Astrocyte of the cerebellum (primary cell): Measurements from ENCODE around the gene SLC9A8.

Source experiments
- DNase-seq: peaks from one replicate; pipeline ENCODE4 v3.0.0-alpha.2; 2011; ENCODE audit warnings: low read depth
- H3K4me3 ChIP-seq: 2 replicates; pipeline ENCODE4 v1.5.1; 2011; ENCODE audit warnings: mild to moderate bottlenecking, low read depth, low read length, moderate library complexity
- in situ Hi-C: cut with HindIII; loops from 2 replicates; pipeline ENCODE4 v1.10.0; 2017; ENCODE audit warnings: low sequenced_read_pairs
- TF ChIP-seq, protein P1 (sequence below): IDR thresholded peaks from 2 replicates; pipeline ENCODE4 v1.5.1; 2012; ENCODE audit warnings: low read length, low read depth, moderate library complexity, mild to moderate bottlenecking; ENCODE audit errors: missing control alignments

Gene SLC9A8

DNA sequence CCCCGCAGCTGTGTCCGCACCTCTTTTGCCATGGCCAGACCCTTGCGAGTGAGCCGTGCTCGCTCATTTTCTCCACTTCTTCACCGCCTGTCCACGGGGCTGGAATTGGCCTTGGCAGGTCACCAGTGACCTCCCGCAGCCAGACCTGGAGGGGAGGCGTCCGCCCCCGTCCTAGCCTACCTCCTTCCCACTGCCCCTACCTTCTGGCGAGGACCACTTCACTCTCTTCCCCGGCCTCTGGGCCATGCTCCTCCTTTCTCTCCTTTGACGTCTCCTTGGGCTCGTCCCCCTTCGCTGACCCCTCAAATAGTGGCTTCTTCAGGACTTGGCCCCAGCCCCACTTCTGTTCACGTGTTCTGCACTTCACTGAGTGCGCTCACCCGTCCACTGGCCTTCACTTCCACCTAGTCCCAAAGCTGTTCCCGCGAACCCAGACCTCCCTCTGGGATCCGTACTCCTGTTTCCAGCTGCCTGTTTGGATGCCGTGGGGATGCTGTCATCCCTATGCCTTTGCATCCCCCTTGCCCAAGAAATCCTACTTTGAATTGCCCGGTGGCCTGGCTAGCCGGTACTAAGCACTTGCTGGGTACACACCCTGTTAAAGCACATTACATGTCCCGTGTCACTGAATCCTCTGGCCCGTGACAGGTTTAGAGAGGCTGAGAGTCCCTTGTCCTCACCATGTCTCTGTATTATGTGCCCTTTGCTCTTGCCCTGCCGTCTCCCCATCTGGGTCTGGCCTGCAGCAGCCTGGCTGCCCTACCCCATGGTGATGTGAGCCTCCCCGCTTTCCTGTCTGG is 69.7 kb downstream of the SLC9A8 start:
- H3K4me3 ChIP-seq = no peak overlapping the region
- in situ Hi-C loops = loop anchor here (5.0 kb wide), 1 partner anchor 35 kb away; no protein-coding TSS in a partner anchor
- no peak for DNase-seq
- TF ChIP-seq, protein P1, sequence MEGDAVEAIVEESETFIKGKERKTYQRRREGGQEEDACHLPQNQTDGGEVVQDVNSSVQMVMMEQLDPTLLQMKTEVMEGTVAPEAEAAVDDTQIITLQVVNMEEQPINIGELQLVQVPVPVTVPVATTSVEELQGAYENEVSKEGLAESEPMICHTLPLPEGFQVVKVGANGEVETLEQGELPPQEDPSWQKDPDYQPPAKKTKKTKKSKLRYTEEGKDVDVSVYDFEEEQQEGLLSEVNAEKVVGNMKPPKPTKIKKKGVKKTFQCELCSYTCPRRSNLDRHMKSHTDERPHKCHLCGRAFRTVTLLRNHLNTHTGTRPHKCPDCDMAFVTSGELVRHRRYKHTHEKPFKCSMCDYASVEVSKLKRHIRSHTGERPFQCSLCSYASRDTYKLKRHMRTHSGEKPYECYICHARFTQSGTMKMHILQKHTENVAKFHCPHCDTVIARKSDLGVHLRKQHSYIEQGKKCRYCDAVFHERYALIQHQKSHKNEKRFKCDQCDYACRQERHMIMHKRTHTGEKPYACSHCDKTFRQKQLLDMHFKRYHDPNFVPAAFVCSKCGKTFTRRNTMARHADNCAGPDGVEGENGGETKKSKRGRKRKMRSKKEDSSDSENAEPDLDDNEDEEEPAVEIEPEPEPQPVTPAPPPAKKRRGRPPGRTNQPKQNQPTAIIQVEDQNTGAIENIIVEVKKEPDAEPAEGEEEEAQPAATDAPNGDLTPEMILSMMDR = no peak

DNA sequence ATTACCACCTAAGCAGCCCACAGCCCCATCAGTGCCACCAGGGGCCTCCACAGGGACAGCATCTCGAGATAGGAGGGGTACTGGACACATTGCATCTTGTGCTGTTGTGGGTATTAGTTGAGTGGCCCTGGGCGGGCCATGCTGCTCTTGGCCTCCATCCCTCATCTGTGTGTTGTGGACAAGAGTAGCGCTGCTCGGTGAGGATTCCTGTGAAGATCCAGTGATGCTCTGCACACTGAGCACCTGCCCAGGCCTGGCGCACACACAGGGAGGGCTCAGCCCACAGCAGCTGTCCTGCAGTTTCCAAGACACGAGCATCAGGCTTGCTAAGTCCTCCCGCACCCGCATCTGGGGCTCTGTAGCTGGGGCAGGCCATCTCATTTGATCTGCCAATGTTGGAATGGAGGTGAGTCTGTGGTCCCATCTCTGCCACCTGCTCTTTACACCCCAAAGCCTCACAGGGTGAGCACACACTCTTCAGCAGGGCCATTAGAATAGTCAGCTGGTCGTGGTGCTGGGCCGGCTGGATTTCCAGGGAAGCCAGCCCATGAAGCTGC is 70.7 kb downstream of the SLC9A8 start:
- TF ChIP-seq, protein P1 = no peak
- DNase-seq = no peak
- in situ Hi-C loops = loop anchor here (5.0 kb wide), 1 partner anchor 36 kb away; no protein-coding TSS in a partner anchor
- no peak overlapping the region for H3K4me3 ChIP-seq

DNA sequence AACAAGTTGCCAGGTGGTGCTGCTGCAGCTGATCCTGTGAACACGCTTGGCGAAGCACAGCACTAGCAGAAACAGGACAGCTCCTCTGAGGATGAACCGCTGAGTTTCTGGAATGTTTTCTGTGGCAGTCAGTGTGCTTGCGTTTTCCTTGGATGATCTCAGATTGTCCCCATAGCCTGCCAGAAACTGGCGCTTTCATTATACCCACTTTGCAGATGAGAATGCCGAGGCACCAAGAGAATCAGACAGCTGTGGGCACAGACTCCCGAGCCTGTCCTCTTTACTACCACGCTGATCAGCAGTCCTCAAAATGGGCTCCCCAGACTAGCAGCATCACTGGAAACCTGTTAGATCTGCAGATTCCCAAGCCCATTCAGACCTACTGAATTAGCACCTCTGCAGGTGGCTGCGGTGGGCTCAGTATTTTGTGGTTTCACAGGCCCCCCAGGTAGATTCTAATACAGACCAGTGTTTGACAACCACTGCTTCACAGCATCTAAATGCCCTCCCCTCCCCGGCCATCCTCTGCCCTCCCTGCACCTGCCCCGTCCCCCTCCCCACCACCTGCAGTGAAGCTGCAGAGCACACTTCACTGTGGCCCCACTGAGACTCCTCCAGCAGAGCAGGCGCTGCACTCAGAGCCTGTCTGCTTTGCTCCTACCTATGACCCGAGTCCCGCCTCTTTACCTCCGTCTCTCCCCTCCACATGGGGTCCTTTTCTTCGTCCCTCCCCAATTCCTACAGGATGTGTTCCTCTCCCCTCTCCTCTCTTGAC is 73.1 kb downstream of the SLC9A8 start:
- in situ Hi-C loops = no loop called here
- no peak overlapping the region for H3K4me3 ChIP-seq
- TF ChIP-seq, protein P1 = no peak
- DNase-seq = no peak

DNA sequence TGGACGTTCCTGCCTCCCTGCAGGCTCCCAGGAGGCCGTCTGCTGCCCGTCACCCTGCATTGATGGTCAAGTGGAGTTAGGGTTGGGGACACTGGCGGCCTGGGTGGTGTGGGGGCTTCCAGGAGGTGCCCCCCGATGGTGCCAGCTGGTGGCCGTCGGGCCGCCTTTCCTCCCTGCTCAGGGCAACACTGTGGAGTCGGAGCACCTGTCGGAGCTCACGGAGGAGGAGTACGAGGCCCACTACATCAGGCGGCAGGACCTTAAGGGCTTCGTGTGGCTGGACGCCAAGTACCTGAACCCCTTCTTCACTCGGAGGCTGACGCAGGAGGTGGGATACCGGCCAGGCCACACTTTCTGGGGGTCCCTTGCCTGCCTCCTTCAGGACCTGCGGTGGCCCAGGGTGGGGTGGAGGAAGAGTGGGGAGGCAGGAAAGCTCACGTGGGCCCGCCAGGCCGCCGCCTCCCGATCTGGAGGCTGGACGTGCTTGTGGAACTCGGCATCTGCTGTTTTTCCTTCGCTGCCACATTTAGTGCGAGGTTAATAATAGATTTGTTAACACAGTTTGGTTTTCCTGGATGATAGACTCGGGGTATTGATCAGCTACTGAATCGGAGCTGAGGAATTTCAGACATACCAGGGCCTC is 74.1 kb downstream of the SLC9A8 start:
- H3K4me3 ChIP-seq = no peak overlapping the region
- TF ChIP-seq, protein P1 = no peak
- DNase-seq = no peak
- in situ Hi-C loops = no loop called here

DNA sequence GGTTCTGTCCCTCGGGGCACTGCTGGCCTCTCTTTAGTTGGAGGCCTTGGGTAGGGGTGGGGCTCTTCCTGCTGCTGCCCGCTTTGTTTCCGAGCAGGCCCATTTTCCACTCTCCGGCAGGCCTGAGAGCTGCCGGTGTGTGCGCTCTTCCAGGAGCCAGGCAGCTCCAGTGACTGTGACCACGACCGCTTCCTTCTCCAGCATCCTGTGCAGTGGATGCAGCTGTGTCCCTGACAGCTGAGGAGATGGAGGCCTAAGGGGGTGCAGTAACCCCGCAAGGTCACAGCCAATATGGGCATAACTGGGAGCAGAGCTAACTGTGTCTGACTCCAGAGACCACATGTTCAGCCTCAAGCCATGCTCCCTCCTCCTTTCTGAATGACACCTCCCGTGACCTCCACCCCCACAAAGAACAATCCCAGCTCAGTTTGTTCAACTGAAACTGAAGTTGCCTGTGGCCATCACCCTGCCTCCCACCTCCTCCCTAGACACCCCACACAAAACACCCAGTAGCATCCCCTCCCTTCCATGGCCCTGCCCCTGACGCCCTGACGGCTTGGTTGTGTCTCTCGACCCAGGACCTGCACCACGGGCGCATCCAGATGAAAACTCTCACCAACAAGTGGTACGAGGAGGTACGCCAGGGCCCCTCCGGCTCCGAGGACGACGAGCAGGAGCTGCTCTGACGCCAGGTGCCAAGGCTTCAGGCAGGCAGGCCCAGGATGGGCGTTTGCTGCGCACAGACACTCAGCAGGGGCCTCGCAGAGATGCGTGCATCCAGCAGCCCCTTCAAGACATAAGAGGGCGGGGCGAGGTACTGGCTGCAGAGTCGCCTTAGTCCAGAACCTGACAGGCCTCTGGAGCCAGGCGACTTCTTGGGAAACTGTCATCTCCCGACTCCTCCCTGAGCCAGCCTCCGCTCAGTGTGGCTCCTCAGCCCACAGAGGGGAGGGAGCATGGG is 74.9 kb downstream of the SLC9A8 start:
- in situ Hi-C loops = no loop called here
- TF ChIP-seq, protein P1 = no peak
- no peak overlapping the region for H3K4me3 ChIP-seq
- no peak for DNase-seq
